GM18867 (cell line): ENCODE measurements around the gene CDK13.

Source experiments
- ATAC-seq: cut with Tn5 transposase; IDR thresholded peaks from one replicate; pipeline ENCODE4 v1.9.1; 2021; ENCODE audit warnings: mild to moderate bottlenecking, moderate library complexity; ENCODE audit not compliant: unreplicated experiment

The CDK13 gene

GRCh38 chr7:39949971-39950472, at the start of gene CDK13:
Gene CDK13 (plus strand): TSS chr7:39950256. CDS start chr7:39950642, 386 bp downstream.
- ATAC-seq, result peak; percentile 48

GRCh38 chr7:39904077-39904486, 46.0 kb upstream of the CDK13 start:
- ATAC-seq, result no peak

DNA sequence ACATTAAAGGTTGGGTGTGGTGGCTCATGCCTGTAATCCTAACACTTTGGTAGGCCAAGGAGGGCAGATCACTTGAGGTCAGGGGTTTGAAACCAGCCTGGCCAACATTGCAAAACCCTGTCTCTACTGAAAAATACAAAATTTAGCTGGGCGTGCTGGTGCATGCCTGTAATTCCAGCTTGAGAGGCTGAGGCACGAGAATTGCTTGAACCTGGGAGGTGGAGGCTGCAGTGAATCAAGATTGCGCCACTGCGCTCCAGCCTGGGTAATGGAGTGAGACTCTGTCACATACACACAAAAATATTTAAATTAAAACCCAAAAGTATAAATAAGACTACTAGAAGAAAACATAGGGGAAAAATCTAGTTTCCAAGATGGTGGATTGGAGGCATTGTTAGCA, 41.9 kb upstream of the CDK13 start:
- ATAC-seq, result no peak

DNA sequence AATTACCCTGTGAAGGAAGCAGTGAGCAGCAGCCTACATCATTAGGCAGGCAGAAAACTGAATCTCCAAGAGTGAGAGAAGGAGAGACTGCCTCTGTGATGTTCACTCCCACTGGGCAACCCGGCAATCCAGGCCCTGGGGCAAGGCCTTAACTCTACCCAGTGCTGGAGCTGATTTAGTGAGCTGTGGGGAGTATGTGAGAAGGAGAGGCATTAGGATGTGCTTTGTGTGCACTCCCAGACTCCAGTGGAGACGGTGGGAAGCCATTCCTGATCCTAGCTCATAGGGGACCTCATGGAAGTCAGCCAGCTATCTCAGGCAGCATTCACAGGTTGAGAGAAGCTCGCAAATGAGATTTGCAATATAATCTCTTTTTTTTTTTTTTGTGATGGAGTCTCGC, 41.1 kb upstream of the CDK13 start:
- ATAC-seq, result no peak

DNA sequence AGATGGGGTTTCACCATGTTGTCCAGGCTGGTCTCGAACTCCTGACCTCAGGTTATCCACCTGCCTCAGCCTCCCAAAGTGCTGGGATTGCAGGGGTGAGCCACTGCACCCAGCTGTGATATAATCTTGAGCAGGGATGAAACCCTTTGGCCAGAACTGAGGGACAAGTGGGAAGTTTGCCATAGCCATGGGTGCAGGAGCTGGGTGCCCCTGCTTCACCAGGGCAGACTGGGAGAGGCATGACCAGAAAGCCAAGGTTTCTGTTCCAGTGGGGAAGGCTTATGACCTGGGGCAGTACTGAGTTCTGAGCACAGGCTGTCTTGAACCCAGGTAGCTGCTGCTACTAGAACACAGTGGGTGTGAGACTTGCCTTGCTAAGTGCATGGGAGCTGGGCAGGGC, 40.5 kb upstream of the CDK13 start:
- ATAC-seq, result no peak

DNA sequence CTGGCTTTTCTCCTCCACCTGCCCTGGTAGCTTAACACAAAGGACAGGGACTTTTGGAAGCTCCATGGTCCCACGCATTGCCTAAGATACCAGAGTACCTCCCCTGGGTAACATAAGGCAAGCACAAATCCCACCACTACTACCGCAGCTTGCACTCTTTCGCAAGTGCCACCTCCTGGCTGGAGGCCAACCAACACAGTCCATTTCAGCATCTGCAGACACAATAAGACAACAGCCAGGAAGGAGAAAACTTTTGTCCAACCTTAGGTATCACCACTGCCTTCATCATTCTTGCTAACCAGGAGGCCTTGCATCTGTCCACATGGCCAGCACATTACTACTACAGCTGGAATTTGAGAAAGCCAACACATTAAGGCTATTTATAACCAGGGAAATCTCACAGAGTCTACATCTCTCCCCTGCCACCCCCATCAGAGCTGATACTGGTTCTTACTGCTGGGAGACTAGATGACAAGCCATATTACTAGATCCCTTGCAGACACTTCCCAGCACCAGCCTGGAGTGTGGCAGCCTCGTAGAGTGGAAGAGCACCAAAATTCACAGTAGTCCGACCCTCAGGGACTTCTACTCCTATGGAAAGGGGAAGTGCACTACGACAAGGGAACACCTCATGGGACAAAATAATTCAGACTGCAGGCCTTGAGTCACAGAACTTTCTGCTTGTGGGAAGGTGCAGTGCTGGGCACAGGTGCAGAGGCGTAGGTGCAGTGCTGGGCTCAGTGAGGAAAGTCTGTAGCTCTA, 39.8 kb upstream of the CDK13 start:
- no peak for ATAC-seq

DNA sequence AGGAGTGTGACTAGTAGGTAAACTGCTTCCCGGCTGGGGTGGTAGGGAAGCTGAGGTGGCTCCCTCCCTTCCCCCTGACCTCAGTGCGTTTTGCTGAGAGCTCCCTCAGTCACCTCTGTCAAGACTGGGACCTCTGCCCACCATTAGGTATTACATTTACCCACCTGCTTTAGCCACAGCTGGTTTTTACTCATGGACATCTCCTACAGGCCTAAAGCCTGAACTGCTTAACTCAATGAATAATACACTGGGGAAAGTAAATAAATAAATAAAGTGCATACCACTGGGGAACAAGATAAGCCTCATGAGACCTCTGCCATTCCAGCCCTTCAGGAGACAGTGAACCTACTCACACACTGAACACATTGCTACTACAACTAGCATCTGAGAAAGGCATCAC, 38.9 kb upstream of the CDK13 start:
- no peak for ATAC-seq

DNA sequence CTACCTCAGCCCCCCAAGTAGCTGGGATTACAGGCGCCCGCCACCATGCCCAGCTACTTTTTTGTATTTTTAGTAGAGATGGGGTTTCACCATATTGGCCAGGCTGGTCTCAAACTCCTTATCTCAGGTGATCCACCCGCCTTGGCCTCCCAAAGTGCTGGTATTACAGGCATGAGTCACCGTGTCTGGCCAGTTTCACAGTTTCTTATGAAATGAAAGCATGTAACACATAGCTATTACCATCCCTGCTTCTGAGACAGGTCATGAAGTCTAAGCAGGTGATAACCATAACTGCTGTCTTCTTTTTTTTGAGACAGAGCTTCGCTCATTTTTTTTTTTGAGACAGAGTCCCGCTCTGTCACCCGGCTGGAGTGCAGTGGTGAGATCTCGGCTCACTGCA, 34.2 kb upstream of the CDK13 start:
- ATAC-seq, result peak; percentile 75

GRCh38 chr7:39919646-39920045, 30.4 kb upstream of the CDK13 start:
- ATAC-seq, result no peak

GRCh38 chr7:39921506-39922175, 28.4 kb upstream of the CDK13 start:
- no peak for ATAC-seq

DNA sequence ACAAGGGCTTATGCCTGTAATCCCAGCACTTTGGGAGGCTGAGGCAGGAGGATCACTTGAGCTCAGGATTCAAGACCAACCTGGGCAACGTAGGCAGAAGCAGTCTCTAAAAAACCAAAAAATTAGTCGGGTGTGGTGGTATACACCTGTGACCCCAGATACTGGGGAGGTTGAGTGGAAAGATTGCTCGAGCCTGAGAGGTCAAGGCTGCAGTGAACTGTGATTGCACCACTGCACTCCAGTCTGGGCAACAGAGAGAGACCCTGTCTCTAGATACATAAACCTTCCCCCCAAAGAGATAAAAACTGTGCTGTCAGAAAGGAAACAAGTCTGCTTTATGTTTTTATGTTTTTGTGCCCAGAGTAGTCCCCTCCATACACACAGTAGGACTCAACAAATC, 27.5 kb upstream of the CDK13 start:
- ATAC-seq, result no peak

DNA sequence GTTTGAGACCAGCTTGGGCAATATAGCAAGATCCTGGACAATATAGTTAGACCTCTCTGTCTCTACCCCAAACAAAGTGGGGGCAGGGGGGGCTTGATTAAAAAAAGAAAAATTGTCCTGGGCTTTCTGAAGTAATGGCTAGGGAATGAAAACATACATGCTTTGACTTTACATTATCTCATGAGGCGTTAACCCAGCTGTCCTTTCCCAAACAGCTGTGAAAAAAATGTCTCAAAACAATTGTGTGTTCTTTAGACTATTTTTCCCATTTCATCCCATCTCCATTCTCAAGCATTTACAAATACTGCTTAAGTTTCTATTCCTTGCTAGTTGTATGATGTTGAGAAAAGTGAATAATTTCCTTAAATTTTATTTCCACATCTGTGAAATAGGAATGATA, 27.0 kb upstream of the CDK13 start:
- ATAC-seq, result no peak

GRCh38 chr7:39924122-39924521, 25.9 kb upstream of the CDK13 start:
- no peak for ATAC-seq

DNA sequence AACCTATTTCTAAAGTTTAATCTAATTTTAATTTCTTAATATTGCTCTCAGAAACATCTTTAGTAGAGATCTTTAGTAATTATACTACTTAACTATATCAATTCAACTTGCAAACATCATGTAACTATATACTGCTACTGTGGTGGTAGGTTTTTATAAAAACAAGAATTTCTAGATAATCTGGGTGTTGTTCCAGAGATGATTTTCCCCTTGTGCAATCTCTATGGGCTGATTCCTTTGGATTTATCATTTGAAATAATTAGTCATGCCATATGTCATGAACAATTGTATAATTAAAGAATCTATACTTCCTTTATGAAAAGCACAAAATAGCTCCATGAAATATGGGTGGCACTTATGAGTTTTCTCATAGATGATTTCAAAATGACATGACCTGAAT, 23.9 kb upstream of the CDK13 start:
- no peak for ATAC-seq

DNA sequence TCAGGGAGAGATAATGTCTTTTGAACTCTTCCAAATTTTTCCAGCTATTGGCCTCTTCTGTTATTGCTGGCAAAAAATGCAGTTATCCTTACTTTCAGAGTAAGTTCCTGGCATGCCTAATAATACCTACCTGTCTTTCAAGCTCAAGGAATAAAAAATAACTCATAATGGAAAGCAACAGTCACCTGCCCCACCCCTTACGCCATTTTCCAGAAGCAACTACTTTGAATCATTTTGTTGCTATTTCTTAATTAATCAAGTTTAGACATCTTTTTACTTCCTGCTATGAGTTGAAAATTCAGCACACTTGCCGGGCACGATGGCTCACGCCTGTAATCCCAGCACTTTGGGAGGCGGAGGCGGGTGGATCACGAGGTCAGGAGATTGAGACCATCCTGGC, 23.0 kb upstream of the CDK13 start:
- no peak for ATAC-seq

GRCh38 chr7:39934132-39934531, 15.9 kb upstream of the CDK13 start:
- no peak for ATAC-seq

GRCh38 chr7:39936761-39937160, 13.3 kb upstream of the CDK13 start:
- no peak for ATAC-seq

GRCh38 chr7:39937366-39938153, 12.5 kb upstream of the CDK13 start:
- no peak for ATAC-seq

DNA sequence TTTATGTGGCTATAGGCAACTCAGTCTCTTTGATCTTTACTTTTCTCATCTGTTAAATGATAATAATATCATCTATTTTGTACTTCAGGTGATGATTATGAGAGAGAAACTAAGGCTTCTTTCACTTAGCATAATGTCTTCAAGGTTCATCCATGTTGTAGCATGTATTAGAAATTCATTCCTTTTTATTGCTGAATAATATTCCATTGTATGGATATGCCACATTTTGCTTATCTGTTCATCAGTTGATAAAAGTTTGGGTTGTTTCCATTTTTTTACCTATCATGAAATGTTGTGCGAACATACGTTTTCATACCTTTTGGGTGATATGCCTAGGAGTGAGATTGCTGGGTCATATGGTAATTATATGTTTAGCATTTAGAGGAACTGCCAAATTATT, 7.2 kb upstream of the CDK13 start:
- no peak for ATAC-seq

GRCh38 chr7:39946693-39947092, 3.4 kb upstream of the CDK13 start:
- ATAC-seq, result no peak

GRCh38 chr7:39948375-39948955, 1.6 kb upstream of the CDK13 start:
- no peak for ATAC-seq
